Prostate gland (tissue), 2 donors: Measurements from ENCODE around the gene HBZ. TPM values are rescaled to one million over a fixed set of nuclear protein-coding genes. Genes with fewer than 3 reads are reported as not detected.

ENCODE experiments used
- DNase-seq: peaks from one replicate; pipeline ENCODE4 v3.0.0-alpha.2; 2019; ENCODE audit warnings: low spot score
- H3K27ac ChIP-seq, 2 donors: fragments of 200-600 bp; sonication (generic); 2 replicates each; pipeline ENCODE4 v1.5.1; 2017 to 2019
- H3K27me3 ChIP-seq: fragments of 200-600 bp; sonication (generic); replicated peaks from 2 replicates; pipeline ENCODE4 v1.5.1; 2019; ENCODE audit not compliant: insufficient read depth
- H3K36me3 ChIP-seq, 2 donors: fragments of 200-600 bp; sonication (generic); 1 replicate in 1 of 2; 2 replicates in 1 of 2; pipeline versions ENCODE4 v1.5.1 to v1.8.1; 2017 to 2019
- H3K4me1 ChIP-seq: fragments of 200-600 bp; sonication (generic); replicated peaks from 2 replicates; pipeline ENCODE4 v1.5.1; 2019
- H3K4me3 ChIP-seq, 2 donors: fragments of 200-600 bp; sonication (generic); 2 replicates each; pipeline ENCODE4 v1.5.1; 2017 to 2019
- H3K9me3 ChIP-seq: fragments of 200-600 bp; sonication (generic); 2 replicates; pipeline ENCODE4 v1.5.1; 2017
- CTCF ChIP-seq, 4 experiments: fragments of 200-600 bp in 2 of 4; fragments of 450-650 bp in 2 of 4; sonication (generic) in 2 of 4; IDR thresholded peaks; 1 replicate in 3 of 4; 2 replicates in 1 of 4; pipeline ENCODE4 v1.5.1; 2016 to 2019; ENCODE audit warnings: antibody characterized with exemption in 4 of 4, mild to moderate bottlenecking in 2 of 4, moderate library complexity in 2 of 4
- POLR2A ChIP-seq: fragments of 450-650 bp; IDR thresholded peaks from one replicate; pipeline ENCODE4 v1.6.1; 2016; ENCODE audit warnings: antibody characterized with exemption, mild to moderate bottlenecking
- POLR2AphosphoS5 ChIP-seq: sonication (generic); formaldehyde crosslinking; IDR thresholded peaks from one replicate; pipeline ENCODE4 v1.6.1; 2017; ENCODE audit warnings: antibody characterized with exemption
- WGBS: methylation state at CpG from one replicate; pipeline ENCODE4 v1.1.5; 2018; 5-methylcytosine and 5-hydroxymethylcytosine counted together
- intact Hi-C: fragments of 100-400 bp; cut with DNase I; formaldehyde crosslinking; loops from one replicate; pipeline ENCODE4 v1.14.2; 2022
- total RNA-seq, 2 donors: library from RNA; depleted of rRNA; stranded (reverse); fragments of >200 nt; gene quantifications; one replicate each; pipeline ENCODE4 v1.1.0, GENCODE V29; 2016

Gene HBZ
- total RNA-seq, 2 donors from 2014 or later = not detected

GRCh38 chr16:178668-179015 lies 26.2 kb downstream of the HBZ start:
- no peaks in the 10 kb centered on the region for H3K36me3 ChIP-seq
- 81% methylated on average over 11 of the region's 11 CpGs for WGBS
- no peak overlapping the region for H3K4me3 ChIP-seq
- TF ChIP-seq POLR2AphosphoS5 = no peak
- no peak for TF ChIP-seq POLR2A
- no peak for TF ChIP-seq CTCF (IDR thresholded peaks at IDR 0.05)
- no peaks in the 10 kb centered on the region for H3K9me3 ChIP-seq
- peaks cover 11% of the 10 kb centered on the region for H3K27me3 ChIP-seq
- no peak for DNase-seq
- no peak overlapping the region for H3K27ac ChIP-seq
- H3K4me1 ChIP-seq = peaks cover 10% of the 10 kb centered on the region
- intact Hi-C loops = loop anchor here (5.0 kb wide), 1 partner anchor 71 kb away; no protein-coding TSS in a partner anchor

- Histone ChIP-seq H3K4me3 (no peak overlapping the region), H3K9me3 (no peaks in the 10 kb centered on the region), H3K36me3 (no peaks in the 10 kb centered on the region), H3K27me3 (peaks cover 11% of the 10 kb centered on the region), H3K4me1 (peaks cover 10% of the 10 kb centered on the region), H3K27ac (no peak overlapping the region)
- 73% methylated on average over 17 of the region's 17 CpGs for WGBS
- DNase-seq = no peak
- intact Hi-C loops = loop anchor here (5.0 kb wide), 1 partner anchor 72 kb away; no protein-coding TSS in a partner anchor
- TF ChIP-seq CTCF (IDR thresholded peaks at IDR 0.05) (no peak), POLR2AphosphoS5 (no peak), POLR2A (no peak)
These were observed 27.0 kb downstream of the HBZ start for GRCh38 chr16:179211-180092.

- peaks cover 10% of the 10 kb centered on the region for H3K4me1 ChIP-seq
- TF ChIP-seq POLR2A = no peak
- TF ChIP-seq CTCF (IDR thresholded peaks at IDR 0.05) = peak in 1 of 4 experiments; percentile 27
- TF ChIP-seq POLR2AphosphoS5 = no peak
- WGBS = 9% methylated on average over 51 of the region's 59 CpGs
- intact Hi-C loops = no loop called here
- no peak for DNase-seq
- H3K9me3 ChIP-seq = no peaks in the 10 kb centered on the region
- no peak within 1 kb of the TSS for H3K27ac ChIP-seq
- peaks cover 6% of the 10 kb centered on the region for H3K27me3 ChIP-seq
- H3K4me3 ChIP-seq = peak within 1 kb of the TSS; percentile 1 to 19
- no peaks in the 10 kb centered on the region for H3K36me3 ChIP-seq
These were observed 27.7 kb downstream of the HBZ start, which contains the start of gene HBQ1 for GRCh38 chr16:180101-180675. TSS of gene HBQ1 (plus strand) at chr16:180459. CDS start at chr16:180487, 28 bp downstream.

- Histone ChIP-seq H3K9me3 (no peaks in the 10 kb centered on the region), H3K4me3 (peak overlapping the region; percentile 1 to 19), H3K27ac (no peak overlapping the region), H3K4me1 (peaks cover 10% of the 10 kb centered on the region), H3K27me3 (peaks cover 6% of the 10 kb centered on the region), H3K36me3 (no peaks in the 10 kb centered on the region)
- TF ChIP-seq CTCF (IDR thresholded peaks at IDR 0.05) (no peak), POLR2A (no peak), POLR2AphosphoS5 (no peak)
- under 1% methylated on average over 45 of the region's 89 CpGs for WGBS
- DNase-seq = no peak
- intact Hi-C loops = no loop called here
These were observed 28.5 kb downstream of the HBZ start for GRCh38 chr16:180681-181564.
